Mammary epithelial cell (primary cell): Measurements from ENCODE around the gene PRPF18.

Experiments
- EZH2 ChIP-seq: IDR thresholded peaks from 2 replicates; pipeline ENCODE4 v1.6.1; 2012; ENCODE audit warnings: low read length, inconsistent platforms, borderline replicate concordance
- TF ChIP-seq, protein P1 (sequence below), 2 donors: IDR thresholded peaks in 1 of 2; conservative IDR thresholded peaks in 1 of 2; 2 replicates each; pipeline ENCODE4 v1.5.1; 2011 to 2012; ENCODE audit warnings: inconsistent platforms in 2 of 2, low read length in 2 of 2, mild to moderate bottlenecking in 2 of 2, control low read depth in 1 of 2, low read depth in 1 of 2; ENCODE audit not compliant: insufficient read depth in 1 of 2; ENCODE audit errors: extremely low read depth in 1 of 2

GRCh38 chr10:13670311-13670710 lies 83.5 kb downstream of the PRPF18 start:
- TF ChIP-seq, protein P1, sequence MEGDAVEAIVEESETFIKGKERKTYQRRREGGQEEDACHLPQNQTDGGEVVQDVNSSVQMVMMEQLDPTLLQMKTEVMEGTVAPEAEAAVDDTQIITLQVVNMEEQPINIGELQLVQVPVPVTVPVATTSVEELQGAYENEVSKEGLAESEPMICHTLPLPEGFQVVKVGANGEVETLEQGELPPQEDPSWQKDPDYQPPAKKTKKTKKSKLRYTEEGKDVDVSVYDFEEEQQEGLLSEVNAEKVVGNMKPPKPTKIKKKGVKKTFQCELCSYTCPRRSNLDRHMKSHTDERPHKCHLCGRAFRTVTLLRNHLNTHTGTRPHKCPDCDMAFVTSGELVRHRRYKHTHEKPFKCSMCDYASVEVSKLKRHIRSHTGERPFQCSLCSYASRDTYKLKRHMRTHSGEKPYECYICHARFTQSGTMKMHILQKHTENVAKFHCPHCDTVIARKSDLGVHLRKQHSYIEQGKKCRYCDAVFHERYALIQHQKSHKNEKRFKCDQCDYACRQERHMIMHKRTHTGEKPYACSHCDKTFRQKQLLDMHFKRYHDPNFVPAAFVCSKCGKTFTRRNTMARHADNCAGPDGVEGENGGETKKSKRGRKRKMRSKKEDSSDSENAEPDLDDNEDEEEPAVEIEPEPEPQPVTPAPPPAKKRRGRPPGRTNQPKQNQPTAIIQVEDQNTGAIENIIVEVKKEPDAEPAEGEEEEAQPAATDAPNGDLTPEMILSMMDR (conservative IDR thresholded peaks at IDR 0.05 in 1 of 2, IDR thresholded peaks at IDR 0.05 in 1 of 2; ENCODE audit: extremely low read depth in 1 of 2, insufficient read depth in 1 of 2, low read depth in 1 of 2, low read length in 2 of 2), result no peak
- TF ChIP-seq EZH2, result no peak
